Esophagus squamous epithelium (tissue), 4 donors: ENCODE results near the gene CBFA2T2.

Source experiments
- CTCF ChIP-seq, 6 experiments: fragments of 450-650 bp in 4 of 6; fragments of 200-600 bp in 2 of 6; sonication (generic) in 2 of 6; IDR thresholded peaks; one replicate each; pipeline ENCODE4 v1.5.1; 2016 to 2019; ENCODE audit warnings: antibody characterized with exemption in 6 of 6, mild to moderate bottlenecking in 4 of 6, moderate library complexity in 4 of 6
- POLR2A ChIP-seq, 4 donors: fragments of 450-650 bp; IDR thresholded peaks; one replicate each; pipeline ENCODE4 v1.6.1; 2017; ENCODE audit warnings: antibody characterized with exemption in 4 of 4, mild to moderate bottlenecking in 4 of 4, moderate library complexity in 3 of 4

DNA sequence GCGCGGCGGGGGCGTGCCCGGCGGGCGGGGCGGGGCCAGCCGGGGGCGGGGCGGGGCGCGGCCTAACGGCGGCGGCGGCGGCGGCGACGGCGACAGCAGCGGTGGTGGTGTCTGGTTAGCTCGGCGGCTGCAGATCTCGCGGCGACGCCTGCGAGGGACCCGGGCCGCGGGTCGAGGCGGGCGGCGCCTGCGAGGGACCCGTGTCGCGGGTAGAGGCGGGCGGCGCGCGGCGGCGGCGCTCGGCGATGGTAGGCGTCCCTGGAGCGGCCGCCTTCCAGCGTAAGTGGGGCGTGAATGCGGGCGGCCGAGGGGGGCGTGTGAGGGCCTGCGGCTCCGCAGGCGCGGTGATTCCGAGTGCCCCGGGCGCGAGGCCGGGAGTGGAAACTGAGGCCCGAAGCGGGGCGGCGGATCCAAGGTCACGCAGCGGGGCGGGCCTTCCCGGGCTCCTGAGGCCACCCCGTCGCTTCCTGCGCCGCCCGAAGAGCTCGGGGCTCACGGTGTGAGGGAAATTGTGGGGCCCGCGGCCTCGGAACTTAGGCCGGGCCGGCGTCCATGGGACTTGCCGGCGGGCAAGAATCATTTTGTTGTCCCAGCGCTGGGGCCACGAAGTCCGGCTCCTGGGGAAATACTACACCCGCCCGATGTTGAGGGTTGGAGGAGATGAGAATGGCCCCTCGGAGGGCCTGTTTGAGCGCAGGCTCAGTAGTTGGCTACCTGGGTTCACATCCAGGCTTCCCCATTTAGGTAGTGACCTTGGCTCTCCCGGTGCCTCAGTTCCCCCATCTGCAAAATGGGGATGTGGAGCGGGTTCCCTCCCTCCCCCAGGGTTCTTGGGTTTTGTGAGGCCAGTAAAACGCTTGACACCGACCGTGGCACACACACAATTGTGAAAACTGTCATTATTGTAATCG lies at the start of gene CBFA2T2:
- peak in 1 of 6 experiments; percentile 15 for TF ChIP-seq CTCF (IDR thresholded peaks at IDR 0.05)
- peak in 2 of 4 donors; percentile 5 to 8 for TF ChIP-seq POLR2A (IDR thresholded peaks at IDR 0.05)
